DOHH2 (cell line): ENCODE results near the gene ARHGDIA.

Source experiments
- H3F3A ChIP-seq: fragments of 200-600 bp; sonication (generic), shearing (Covaris generic); 2 replicates; pipeline ENCODE4 v1.6.0; 2016; ENCODE audit warnings: antibody characterized with exemption, mild to moderate bottlenecking; ENCODE audit not compliant: control insufficient read depth, insufficient read depth
- H3K27ac ChIP-seq: fragments of 200-600 bp; sonication (generic); 2 replicates; pipeline ENCODE4 v1.5.1; 2014; ENCODE audit warnings: low read depth, mild to moderate bottlenecking, low read length, moderate library complexity
- H3K27me3 ChIP-seq: fragments of 200-600 bp; sonication (generic); 2 replicates; pipeline ENCODE4 v1.6.1; 2014; ENCODE audit warnings: mild to moderate bottlenecking, low read length, mixed read lengths; ENCODE audit not compliant: control insufficient read depth
- H3K36me3 ChIP-seq: fragments of 200-600 bp; sonication (generic); 2 replicates; pipeline ENCODE4 v1.6.1; 2014; ENCODE audit warnings: mild to moderate bottlenecking, low read length, moderate library complexity, mixed read lengths; ENCODE audit not compliant: control insufficient read depth
- H3K4me1 ChIP-seq: fragments of 200-600 bp; sonication (generic); 2 replicates; pipeline ENCODE4 v1.6.1; 2014; ENCODE audit warnings: mild to moderate bottlenecking, low read length, mixed read lengths; ENCODE audit not compliant: control insufficient read depth
- H3K4me2 ChIP-seq: fragments of 200-600 bp; sonication (generic); 2 replicates; pipeline ENCODE4 v1.6.0; 2014; ENCODE audit warnings: mild to moderate bottlenecking, low read length, moderate library complexity
- H3K4me3 ChIP-seq: fragments of 200-600 bp; sonication (generic); 2 replicates; pipeline ENCODE4 v1.5.1; 2014; ENCODE audit warnings: mild to moderate bottlenecking, low read length, mixed read lengths
- H3K79me2 ChIP-seq: fragments of 200-600 bp; sonication (generic); 2 replicates; pipeline ENCODE4 v1.6.1; 2014; ENCODE audit warnings: mild to moderate bottlenecking, low read length, mixed read lengths; ENCODE audit not compliant: control insufficient read depth
- H3K9me2 ChIP-seq: fragments of 200-600 bp; sonication (generic); replicated peaks from 2 replicates; pipeline ENCODE4 v1.6.1; 2014; ENCODE audit warnings: mild to moderate bottlenecking, low read length, mixed read lengths; ENCODE audit not compliant: control insufficient read depth
- H3K9me3 ChIP-seq: fragments of 200-600 bp; sonication (generic); 2 replicates; pipeline ENCODE4 v1.6.1; 2014; ENCODE audit warnings: antibody characterized with exemption, low read length, mixed read lengths; ENCODE audit not compliant: control insufficient read depth, insufficient read depth
- H4K20me1 ChIP-seq: fragments of 200-600 bp; sonication (generic); 2 replicates; pipeline ENCODE4 v1.6.0; 2014; ENCODE audit warnings: low read depth, mild to moderate bottlenecking, antibody characterized with exemption, low read length, moderate library complexity; ENCODE audit not compliant: control insufficient read depth, insufficient read depth
- EZH2phosphoT487 ChIP-seq: fragments of 200-600 bp; sonication (generic); IDR thresholded peaks from 2 replicates; pipeline ENCODE4 v1.6.1; 2017; ENCODE audit warnings: borderline replicate concordance, mild to moderate bottlenecking, antibody characterized with exemption, low read length, moderate library complexity, mixed read lengths
- TF ChIP-seq, protein P1 (sequence below): fragments of 200-600 bp; sonication (generic); IDR thresholded peaks from one replicate; pipeline ENCODE4 v1.5.1; 2014; ENCODE audit warnings: antibody characterized with exemption, mild to moderate bottlenecking, low read depth, low read length; ENCODE audit not compliant: poor library complexity, severe bottlenecking

Gene ARHGDIA

DNA sequence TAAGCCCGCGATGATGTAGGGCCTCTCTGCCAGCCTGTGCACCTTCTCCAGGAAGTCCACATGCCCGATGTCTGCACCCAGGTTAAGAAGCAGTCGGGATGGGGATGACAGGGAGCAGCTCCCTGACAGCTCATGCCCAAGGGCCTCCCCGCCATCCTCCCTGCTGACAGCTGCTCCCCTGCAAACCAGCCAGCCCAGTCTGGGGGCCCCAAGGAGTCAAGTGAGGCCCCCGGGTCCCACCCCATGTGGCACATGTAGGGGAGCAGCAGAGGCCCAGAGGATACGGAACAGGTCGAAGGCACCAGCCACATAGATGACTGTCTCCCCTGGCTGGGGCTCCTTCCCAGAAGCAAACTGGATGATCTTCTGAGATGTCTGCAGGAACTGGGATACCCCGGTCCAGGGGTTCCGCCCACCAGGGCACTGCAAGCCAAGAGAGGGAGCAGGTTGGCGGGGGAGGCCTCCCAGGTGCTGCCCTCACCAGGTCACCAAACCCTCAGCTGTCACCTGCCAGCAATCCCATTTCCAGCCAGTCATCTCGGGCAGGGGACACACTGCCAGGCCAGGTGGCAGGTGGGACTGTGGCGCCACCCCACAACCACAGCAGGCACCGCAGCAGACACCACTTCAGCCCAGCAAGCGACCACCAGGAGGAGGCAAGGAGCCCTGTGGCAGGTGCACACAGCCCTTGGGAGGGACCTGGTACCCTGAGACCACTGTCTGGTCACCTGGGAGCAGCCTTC, 35.5 kb upstream of the ARHGDIA start:
- Histone ChIP-seq H3K4me2 (no peak overlapping the region), H3K36me3 (peaks cover 55% of the 10 kb centered on the region), H3K4me1 (peaks cover 14% of the 10 kb centered on the region), H3K4me3 (no peak overlapping the region), H3F3A (no peaks in the 10 kb centered on the region), H3K79me2 (peaks cover 17% of the 10 kb centered on the region), H3K9me3 (no peaks in the 10 kb centered on the region), H4K20me1 (no peaks in the 10 kb centered on the region; the same call in 1 of the 2 replicates), H3K27ac (no peak overlapping the region), H3K27me3 (no peaks in the 10 kb centered on the region; the same call in 1 of the 2 replicates), H3K9me2 (no peaks in the 10 kb centered on the region)
- no peak for TF ChIP-seq EZH2phosphoT487
- TF ChIP-seq, protein P1, sequence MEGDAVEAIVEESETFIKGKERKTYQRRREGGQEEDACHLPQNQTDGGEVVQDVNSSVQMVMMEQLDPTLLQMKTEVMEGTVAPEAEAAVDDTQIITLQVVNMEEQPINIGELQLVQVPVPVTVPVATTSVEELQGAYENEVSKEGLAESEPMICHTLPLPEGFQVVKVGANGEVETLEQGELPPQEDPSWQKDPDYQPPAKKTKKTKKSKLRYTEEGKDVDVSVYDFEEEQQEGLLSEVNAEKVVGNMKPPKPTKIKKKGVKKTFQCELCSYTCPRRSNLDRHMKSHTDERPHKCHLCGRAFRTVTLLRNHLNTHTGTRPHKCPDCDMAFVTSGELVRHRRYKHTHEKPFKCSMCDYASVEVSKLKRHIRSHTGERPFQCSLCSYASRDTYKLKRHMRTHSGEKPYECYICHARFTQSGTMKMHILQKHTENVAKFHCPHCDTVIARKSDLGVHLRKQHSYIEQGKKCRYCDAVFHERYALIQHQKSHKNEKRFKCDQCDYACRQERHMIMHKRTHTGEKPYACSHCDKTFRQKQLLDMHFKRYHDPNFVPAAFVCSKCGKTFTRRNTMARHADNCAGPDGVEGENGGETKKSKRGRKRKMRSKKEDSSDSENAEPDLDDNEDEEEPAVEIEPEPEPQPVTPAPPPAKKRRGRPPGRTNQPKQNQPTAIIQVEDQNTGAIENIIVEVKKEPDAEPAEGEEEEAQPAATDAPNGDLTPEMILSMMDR = peak; percentile 53

DNA sequence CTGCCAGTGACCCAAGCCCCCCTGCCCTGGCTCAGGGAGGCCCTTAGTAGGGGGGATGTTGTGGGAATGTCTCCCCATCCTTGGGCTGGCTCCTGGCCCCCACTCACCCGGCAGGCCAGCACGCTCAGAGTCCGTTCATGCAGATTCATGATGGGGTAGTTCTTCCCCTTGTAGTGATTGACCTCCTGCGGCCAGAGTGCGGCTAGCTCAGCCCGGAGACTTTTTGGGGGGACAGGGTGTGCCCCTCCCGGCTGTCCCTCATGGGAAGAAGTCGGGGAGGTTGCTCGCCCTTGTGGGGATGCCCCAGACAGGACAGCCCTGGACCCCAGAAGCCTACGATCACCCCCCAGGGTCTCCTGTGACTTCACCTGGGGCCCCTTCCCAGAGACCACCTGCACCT, 34.9 kb upstream of the ARHGDIA start:
- Histone ChIP-seq H3K4me2 (no peak overlapping the region), H3K36me3 (peaks cover 54% of the 10 kb centered on the region), H3K4me3 (no peak overlapping the region), H3K9me2 (no peaks in the 10 kb centered on the region), H4K20me1 (peaks cover 4% of the 10 kb centered on the region; the same call in 1 of the 2 replicates), H3K4me1 (peaks cover 12% of the 10 kb centered on the region), H3K27ac (no peak overlapping the region), H3F3A (no peaks in the 10 kb centered on the region), H3K9me3 (no peaks in the 10 kb centered on the region), H3K27me3 (peaks cover 2% of the 10 kb centered on the region), H3K79me2 (peaks cover 17% of the 10 kb centered on the region)
- TF ChIP-seq, protein P1 = no peak
- TF ChIP-seq EZH2phosphoT487 = no peak

DNA sequence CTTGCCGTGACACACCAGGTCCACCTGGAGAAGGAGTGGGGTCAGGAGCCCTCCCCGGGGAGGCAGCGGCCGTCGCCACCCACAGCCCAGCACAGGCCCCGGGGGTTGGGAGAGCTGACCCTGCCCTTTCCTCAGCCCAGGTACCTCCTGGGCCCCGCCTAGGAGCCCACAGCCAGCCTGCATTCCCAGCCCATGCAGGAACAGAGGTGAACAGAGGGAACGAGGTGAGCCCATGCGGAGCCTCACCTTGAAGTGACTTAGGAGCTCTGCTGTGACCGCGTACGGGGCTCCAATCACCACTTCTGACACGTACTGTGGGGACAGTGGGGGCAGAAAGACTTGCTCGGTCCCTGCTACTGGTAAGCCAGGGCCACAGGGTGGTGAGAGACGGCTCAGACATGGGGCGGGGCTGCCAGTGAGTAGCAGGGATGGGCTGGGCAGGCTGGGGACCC, 34.3 kb upstream of the ARHGDIA start:
- Histone ChIP-seq H3K9me3 (no peaks in the 10 kb centered on the region), H4K20me1 (peaks cover 4% of the 10 kb centered on the region; the same call in 1 of the 2 replicates), H3K4me2 (no peak overlapping the region), H3K9me2 (no peaks in the 10 kb centered on the region), H3K4me1 (peaks cover 12% of the 10 kb centered on the region), H3K4me3 (no peak overlapping the region), H3F3A (no peaks in the 10 kb centered on the region), H3K79me2 (peaks cover 12% of the 10 kb centered on the region), H3K27ac (no peak overlapping the region), H3K27me3 (peaks cover 2% of the 10 kb centered on the region), H3K36me3 (peaks cover 51% of the 10 kb centered on the region)
- TF ChIP-seq EZH2phosphoT487 = no peak
- TF ChIP-seq, protein P1 = no peak
